Suprapubic skin (tissue), 4 donors: ENCODE results near the gene STPG4.

Experiments
- EP300 ChIP-seq: sonication (generic); formaldehyde crosslinking; IDR thresholded peaks from one replicate; pipeline ENCODE4 v1.6.1; 2017; ENCODE audit warnings: antibody characterized with exemption
- POLR2A ChIP-seq, 2 donors: fragments of 450-650 bp; IDR thresholded peaks; one replicate each; pipeline ENCODE4 v1.6.1; 2017; ENCODE audit warnings: antibody characterized with exemption in 2 of 2, mild to moderate bottlenecking in 2 of 2, moderate library complexity in 2 of 2
- POLR2AphosphoS5 ChIP-seq, 3 donors: sonication (generic); formaldehyde crosslinking; IDR thresholded peaks; one replicate each; pipeline ENCODE4 v1.6.1; 2017; ENCODE audit warnings: antibody characterized with exemption in 3 of 3
- TF ChIP-seq, protein P1 (sequence below), 2 donors: fragments of 200-600 bp in 1 of 2; fragments of 450-650 bp in 1 of 2; sonication (generic) in 1 of 2; IDR thresholded peaks; one replicate each; pipeline ENCODE4 v1.5.1; 2016 to 2019; ENCODE audit warnings: antibody characterized with exemption in 2 of 2, mild to moderate bottlenecking in 1 of 2, moderate library complexity in 1 of 2

DNA sequence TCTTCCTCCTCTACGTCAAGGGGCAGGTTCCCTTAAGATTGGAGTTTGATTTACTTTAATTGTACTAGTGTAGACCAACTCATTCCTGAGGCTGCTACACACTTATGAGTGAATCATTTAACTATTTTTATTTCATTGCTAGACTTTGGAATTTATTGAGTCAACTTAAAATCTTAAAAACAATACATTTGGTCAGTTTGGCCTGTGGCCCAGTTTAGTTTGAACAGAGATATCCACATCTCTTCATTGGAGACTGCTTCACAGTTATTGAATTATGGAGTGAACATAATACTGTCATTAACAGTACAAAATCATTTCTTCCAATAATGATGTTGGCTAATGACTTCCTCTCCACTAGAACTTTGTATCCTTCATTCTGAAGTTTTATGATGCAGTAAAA, 34.5 kb upstream of the STPG4 start:
- TF ChIP-seq, protein P1, sequence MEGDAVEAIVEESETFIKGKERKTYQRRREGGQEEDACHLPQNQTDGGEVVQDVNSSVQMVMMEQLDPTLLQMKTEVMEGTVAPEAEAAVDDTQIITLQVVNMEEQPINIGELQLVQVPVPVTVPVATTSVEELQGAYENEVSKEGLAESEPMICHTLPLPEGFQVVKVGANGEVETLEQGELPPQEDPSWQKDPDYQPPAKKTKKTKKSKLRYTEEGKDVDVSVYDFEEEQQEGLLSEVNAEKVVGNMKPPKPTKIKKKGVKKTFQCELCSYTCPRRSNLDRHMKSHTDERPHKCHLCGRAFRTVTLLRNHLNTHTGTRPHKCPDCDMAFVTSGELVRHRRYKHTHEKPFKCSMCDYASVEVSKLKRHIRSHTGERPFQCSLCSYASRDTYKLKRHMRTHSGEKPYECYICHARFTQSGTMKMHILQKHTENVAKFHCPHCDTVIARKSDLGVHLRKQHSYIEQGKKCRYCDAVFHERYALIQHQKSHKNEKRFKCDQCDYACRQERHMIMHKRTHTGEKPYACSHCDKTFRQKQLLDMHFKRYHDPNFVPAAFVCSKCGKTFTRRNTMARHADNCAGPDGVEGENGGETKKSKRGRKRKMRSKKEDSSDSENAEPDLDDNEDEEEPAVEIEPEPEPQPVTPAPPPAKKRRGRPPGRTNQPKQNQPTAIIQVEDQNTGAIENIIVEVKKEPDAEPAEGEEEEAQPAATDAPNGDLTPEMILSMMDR (IDR thresholded peaks at IDR 0.05): no peak
- TF ChIP-seq POLR2A (IDR thresholded peaks at IDR 0.05) (no peak), POLR2AphosphoS5 (IDR thresholded peaks at IDR 0.05) (no peak), EP300 (no peak)
